ENCODE measurements around the gene XIRP2. TPM values are rescaled to one million over a fixed set of nuclear protein-coding genes. Genes with fewer than 3 reads are reported as not detected.

Gene XIRP2
- total and polyA plus RNA-seq, 2 of the 13 experiments (the other 11 are each of a cell fraction or from before 2014, with no cell fraction given): 0.04 to 0.05 TPM

GRCh38 chr2:167182403-167182802 is 294.1 kb downstream of the XIRP2 start:
- no peak for FAIRE-seq
- in situ Hi-C loops (cut with HindIII; ENCODE audit: extremely low pct_ligation_motif_present, low pct_unique_long_range_greater_than_20kb) (no loop called here), intact Hi-C loops (cut with micrococcal nuclease; ENCODE audit: unreplicated experiment) (no loop called here)
- no peaks in the 10 kb centered on the region for H3K27me3 ChIP-seq (ENCODE audit: control insufficient read depth in 1 of 2, insufficient read depth in 2 of 2, low read length in 2 of 2)
- no peak overlapping the region for H3K27ac ChIP-seq (ENCODE audit: extremely low read length, insufficient read depth, low read length)
- POLR2A ChIA-PET: no interaction called here
- H3K9ac ChIP-seq (ENCODE audit: insufficient read depth, low read depth, low read length): no peak overlapping the region
- H3K4me3 ChIP-seq (replicated peaks in 1 of 3; ENCODE audit: insufficient read depth in 1 of 3, low read depth in 2 of 3, low read length in 3 of 3): no peak overlapping the region
- no peak overlapping the region for H3K4me2 ChIP-seq (ENCODE audit: low read depth, low read length)
- no peak overlapping the region for H2AFZ ChIP-seq (ENCODE audit: low read length)
- no TSS peak for BruUV-seq (replicated peaks)
- CTCF ChIA-PET (ENCODE audit: low intra/inter-chr PET ratio, low total read pairs): no interaction called here
- no peaks in the 10 kb centered on the region for H3K36me3 ChIP-seq (replicated peaks in 1 of 2; ENCODE audit: control insufficient read depth in 1 of 2, insufficient read depth in 2 of 2, low read length in 2 of 2)
- TF ChIP-seq MAFF (IDR thresholded peaks at IDR 0.05; ENCODE audit: low read depth, low read length) (peak; percentile 91), TBX2 (CRISPR knock-in tag; IDR thresholded peaks at IDR 0.05; ENCODE audit: borderline replicate concordance) (no peak), MAFK (conservative IDR thresholded peaks at IDR 0.05 in 1 of 2, IDR thresholded peaks at IDR 0.05 in 1 of 2; ENCODE audit: low read length in 2 of 2) (peak; percentile 88 to 94)
- TF ChIP-seq, protein P1, sequence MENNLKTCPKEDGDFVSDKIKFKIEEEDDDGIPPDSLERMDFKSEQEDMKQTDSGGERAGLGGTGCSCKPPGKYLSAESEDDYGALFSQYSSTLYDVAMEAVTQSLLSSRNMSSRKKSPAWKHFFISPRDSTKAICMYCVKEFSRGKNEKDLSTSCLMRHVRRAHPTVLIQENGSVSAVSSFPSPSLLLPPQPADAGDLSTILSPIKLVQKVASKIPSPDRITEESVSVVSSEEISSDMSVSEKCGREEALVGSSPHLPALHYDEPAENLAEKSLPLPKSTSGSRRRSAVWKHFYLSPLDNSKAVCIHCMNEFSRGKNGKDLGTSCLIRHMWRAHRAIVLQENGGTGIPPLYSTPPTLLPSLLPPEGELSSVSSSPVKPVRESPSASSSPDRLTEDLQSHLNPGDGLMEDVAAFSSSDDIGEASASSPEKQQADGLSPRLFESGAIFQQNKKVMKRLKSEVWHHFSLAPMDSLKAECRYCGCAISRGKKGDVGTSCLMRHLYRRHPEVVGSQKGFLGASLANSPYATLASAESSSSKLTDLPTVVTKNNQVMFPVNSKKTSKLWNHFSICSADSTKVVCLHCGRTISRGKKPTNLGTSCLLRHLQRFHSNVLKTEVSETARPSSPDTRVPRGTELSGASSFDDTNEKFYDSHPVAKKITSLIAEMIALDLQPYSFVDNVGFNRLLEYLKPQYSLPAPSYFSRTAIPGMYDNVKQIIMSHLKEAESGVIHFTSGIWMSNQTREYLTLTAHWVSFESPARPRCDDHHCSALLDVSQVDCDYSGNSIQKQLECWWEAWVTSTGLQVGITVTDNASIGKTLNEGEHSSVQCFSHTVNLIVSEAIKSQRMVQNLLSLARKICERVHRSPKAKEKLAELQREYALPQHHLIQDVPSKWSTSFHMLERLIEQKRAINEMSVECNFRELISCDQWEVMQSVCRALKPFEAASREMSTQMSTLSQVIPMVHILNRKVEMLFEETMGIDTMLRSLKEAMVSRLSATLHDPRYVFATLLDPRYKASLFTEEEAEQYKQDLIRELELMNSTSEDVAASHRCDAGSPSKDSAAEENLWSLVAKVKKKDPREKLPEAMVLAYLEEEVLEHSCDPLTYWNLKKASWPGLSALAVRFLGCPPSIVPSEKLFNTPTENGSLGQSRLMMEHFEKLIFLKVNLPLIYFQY (CRISPR knock-in tag; IDR thresholded peaks at IDR 0.05; ENCODE audit: borderline replicate concordance): no peak
- no peaks in the 10 kb centered on the region for H3K9me3 ChIP-seq (ENCODE audit: low read length)
- no peak for DNase-seq (ENCODE audit: low spot score)
- H3K4me1 ChIP-seq (ENCODE audit: insufficient read depth, low read length): no peaks in the 10 kb centered on the region
- WGBS (ENCODE audit: low lambda C conversion rate): 2% methylated on average over 2 of the region's 2 CpGs
- no peaks in the 10 kb centered on the region for H3K79me2 ChIP-seq (ENCODE audit: insufficient read depth, low read length)
- no peaks in the 10 kb centered on the region for H4K20me1 ChIP-seq (ENCODE audit: insufficient read depth, low read length)
- no peak for ATAC-seq

GRCh38 chr2:167183931-167184330 is 295.7 kb downstream of the XIRP2 start:
- CTCF ChIA-PET (ENCODE audit: low intra/inter-chr PET ratio, low total read pairs): no interaction called here
- no peak for FAIRE-seq
- TF ChIP-seq MBD4 (IDR thresholded peaks at IDR 0.05; ENCODE audit: borderline replicate concordance, low read length): no peak
- TF ChIP-seq TCF7L2 (IDR thresholded peaks at IDR 0.05; ENCODE audit: low read depth, low read length): no peak
- TF ChIP-seq CSRNP2 (CRISPR knock-in tag; conservative IDR thresholded peaks at IDR 0.05; ENCODE audit: low read depth): no peak
- TF ChIP-seq, protein P2, sequence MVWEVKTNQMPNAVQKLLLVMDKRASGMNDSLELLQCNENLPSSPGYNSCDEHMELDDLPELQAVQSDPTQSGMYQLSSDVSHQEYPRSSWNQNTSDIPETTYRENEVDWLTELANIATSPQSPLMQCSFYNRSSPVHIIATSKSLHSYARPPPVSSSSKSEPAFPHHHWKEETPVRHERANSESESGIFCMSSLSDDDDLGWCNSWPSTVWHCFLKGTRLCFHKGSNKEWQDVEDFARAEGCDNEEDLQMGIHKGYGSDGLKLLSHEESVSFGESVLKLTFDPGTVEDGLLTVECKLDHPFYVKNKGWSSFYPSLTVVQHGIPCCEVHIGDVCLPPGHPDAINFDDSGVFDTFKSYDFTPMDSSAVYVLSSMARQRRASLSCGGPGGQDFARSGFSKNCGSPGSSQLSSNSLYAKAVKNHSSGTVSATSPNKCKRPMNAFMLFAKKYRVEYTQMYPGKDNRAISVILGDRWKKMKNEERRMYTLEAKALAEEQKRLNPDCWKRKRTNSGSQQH (CRISPR knock-in tag; IDR thresholded peaks at IDR 0.05; ENCODE audit: low read depth): no peak
- TF ChIP-seq NCOR1 (IDR thresholded peaks at IDR 0.05; ENCODE audit: borderline replicate concordance, low read length): no peak

More at GRCh38 chr2:167183931-167184330, 295.7 kb downstream of the XIRP2 start:
- in situ Hi-C loops (cut with HindIII; ENCODE audit: extremely low pct_ligation_motif_present, low pct_unique_long_range_greater_than_20kb): no loop called here
- no peaks in the 10 kb centered on the region for H3K4me1 ChIP-seq (ENCODE audit: insufficient read depth, low read length)
- H4K20me1 ChIP-seq (ENCODE audit: insufficient read depth, low read length): no peaks in the 10 kb centered on the region
- intact Hi-C loops (cut with micrococcal nuclease; ENCODE audit: unreplicated experiment): no loop called here
- no peak overlapping the region for H3K27ac ChIP-seq (ENCODE audit: extremely low read length, insufficient read depth, low read length)
- WGBS (ENCODE audit: low lambda C conversion rate): 72% methylated on average over 3 of the region's 3 CpGs
- no TSS peak for BruUV-seq (replicated peaks)
- H3K4me2 ChIP-seq (ENCODE audit: low read depth, low read length): no peak overlapping the region
- no peak overlapping the region for H3K9ac ChIP-seq (ENCODE audit: insufficient read depth, low read depth, low read length)
- H3K27me3 ChIP-seq (ENCODE audit: control insufficient read depth in 1 of 2, insufficient read depth in 2 of 2, low read length in 2 of 2): no peaks in the 10 kb centered on the region
- H3K9me3 ChIP-seq (ENCODE audit: low read length): no peaks in the 10 kb centered on the region
- ATAC-seq: no peak
- H3K36me3 ChIP-seq (replicated peaks in 1 of 2; ENCODE audit: control insufficient read depth in 1 of 2, insufficient read depth in 2 of 2, low read length in 2 of 2): no peaks in the 10 kb centered on the region
- POLR2A ChIA-PET: no interaction called here
- no peak overlapping the region for H3K4me3 ChIP-seq (replicated peaks in 1 of 3; ENCODE audit: insufficient read depth in 1 of 3, low read depth in 2 of 3, low read length in 3 of 3)
- no peak for DNase-seq (ENCODE audit: low spot score)
- H3K79me2 ChIP-seq (ENCODE audit: insufficient read depth, low read length): no peaks in the 10 kb centered on the region
- no peak overlapping the region for H2AFZ ChIP-seq (ENCODE audit: low read length)
